Small intestine (tissue), 7 donors: ENCODE data around the gene MYCL. TPM values are rescaled to one million over a fixed set of nuclear protein-coding genes. Genes with fewer than 3 reads are reported as not detected.

Experiments
- DNase-seq, 2 donors: peaks; one replicate each; pipeline versions ENCODE4 v3.0.0 to v3.0.0-alpha.2; 2013
- FAIRE-seq: peaks from 2 replicates; lab custom pipeline; 2012; peaks lifted over from hg19 to GRCh38; lab: Jason Lieb, UNC
- H3K27ac ChIP-seq, 3 donors: one replicate each; pipeline ENCODE4 v1.5.1; 2013; ENCODE audit warnings: low read length in 2 of 3, mild to moderate bottlenecking in 2 of 3, control low read depth in 1 of 3, inconsistent platforms in 1 of 3, low read depth in 1 of 3, moderate library complexity in 1 of 3
- H3K27me3 ChIP-seq, 3 donors: one replicate each; pipeline ENCODE4 v1.6.1; 2013; ENCODE audit warnings: low read length in 3 of 3, inconsistent platforms in 1 of 3; ENCODE audit not compliant: control insufficient read depth in 3 of 3, insufficient read depth in 3 of 3
- H3K36me3 ChIP-seq, 3 donors: one replicate each; pipeline ENCODE4 v1.6.1; 2013; ENCODE audit warnings: low read length in 3 of 3, inconsistent platforms in 1 of 3, low read depth in 1 of 3, mild to moderate bottlenecking in 1 of 3, moderate library complexity in 1 of 3; ENCODE audit not compliant: control insufficient read depth in 3 of 3, insufficient read depth in 2 of 3
- H3K4me1 ChIP-seq, 3 donors: one replicate each; pipeline ENCODE4 v1.6.1; 2013; ENCODE audit warnings: low read length in 2 of 3, inconsistent platforms in 1 of 3, low read depth in 1 of 3, mild to moderate bottlenecking in 1 of 3, moderate library complexity in 1 of 3; ENCODE audit not compliant: control insufficient read depth in 3 of 3, insufficient read depth in 2 of 3
- H3K4me3 ChIP-seq, 3 donors: one replicate each; pipeline ENCODE4 v1.5.1; 2013; ENCODE audit warnings: low read length in 3 of 3, control low read depth in 1 of 3, inconsistent platforms in 1 of 3, low read depth in 1 of 3, mild to moderate bottlenecking in 1 of 3, moderate library complexity in 1 of 3
- H3K9me3 ChIP-seq, 2 donors: one replicate each; pipeline ENCODE4 v1.6.1; 2013; ENCODE audit warnings: low read depth in 1 of 2, low read length in 1 of 2; ENCODE audit not compliant: control insufficient read depth in 2 of 2, insufficient read depth in 1 of 2
- WGBS, 3 donors: extraction: QIAGEN DNeasy Blood & Tissue Kit; methylation state at CpG; one replicate each; pipeline ENCODE4 v1.1.7; 2013; 5-methylcytosine and 5-hydroxymethylcytosine counted together
- polyA plus RNA-seq, 4 donors: library from polyadenylated mRNA; stranded (reverse) in 3 of 4; unstranded in 1 of 4; fragments of 200-250 nt in 3 of 4; fragments of 120-200 nt in 1 of 4; gene quantifications; one replicate each; pipeline versions ENCODE4 v1.2.1 to v1.2.3, GENCODE V29; 2013
- donor health status: healthy with polysubstance abuse.
- donor health status: control.
- donor health status: control.
- donor health status: Bipolar disorder and iron deficiency.
- donor health status: healthy.

The MYCL gene
- polyA plus RNA-seq, 4 donors = 3.5 to 9.0 (median 6.1) TPM

- H3K27ac ChIP-seq = no peak overlapping the region
- DNase-seq (no peak), FAIRE-seq (no peak)
- 96 to 97% (median 96%) methylated on average over 6 of the region's 6 CpGs for WGBS, 3 donors
- no peaks in the 10 kb centered on the region for H3K27me3 ChIP-seq
- H3K4me1 ChIP-seq = peaks cover 6 to 17% (median 9%) of the 10 kb centered on the region in 3 donors
- peaks cover 2 to 17% (median 3%) of the 10 kb centered on the region in 3 donors for H3K36me3 ChIP-seq
- no peaks in the 10 kb centered on the region for H3K9me3 ChIP-seq
- no peak overlapping the region for H3K4me3 ChIP-seq
Observed at GRCh38 chr1:39847940-39848339, 53.8 kb downstream of the MYCL start.

- H3K4me1 ChIP-seq = peaks cover 6 to 12% (median 9%) of the 10 kb centered on the region in 3 donors
- H3K27ac ChIP-seq = no peak overlapping the region
- 83 to 96% (median 86%) methylated on average over 1 of the region's 1 CpG for WGBS, 3 donors
Observed at GRCh38 chr1:39846796-39847195, 54.9 kb downstream of the MYCL start.

GRCh38 chr1:39845569-39846566 lies 55.8 kb downstream of the MYCL start:
- peak; percentile 94 to 95 for DNase-seq
- Histone ChIP-seq H3K9me3 (no peaks in the 10 kb centered on the region), H3K27me3 (no peaks in the 10 kb centered on the region), H3K4me1 (peaks cover 6 to 9% (median 9%) of the 10 kb centered on the region in 3 donors), H3K27ac (peak overlapping the region; percentile 18 to 60 (median 53)), H3K36me3 (peaks cover 2 to 22% (median 10%) of the 10 kb centered on the region in 3 donors), H3K4me3 (no peak overlapping the region)
- WGBS, 3 donors = 4 to 13% (median 10%) methylated on average over 7 of the region's 7 CpGs
- FAIRE-seq = no peak

More at GRCh38 chr1:39846796-39847195, 54.9 kb downstream of the MYCL start:
- FAIRE-seq = no peak
- peaks cover 2 to 22% (median 6%) of the 10 kb centered on the region in 3 donors for H3K36me3 ChIP-seq
- no peak for DNase-seq
- no peaks in the 10 kb centered on the region for H3K27me3 ChIP-seq
- no peaks in the 10 kb centered on the region for H3K9me3 ChIP-seq
- no peak overlapping the region for H3K4me3 ChIP-seq

Other genes starting within 250 kb of the MYCL start
- gene NT5C1A, start 229.8 kb downstream of the MYCL start, polyA plus RNA-seq = under 1 TPM in 2 of 4 donors, not detected in 2; 0.12 to 0.16 TPM
- under 1 TPM; 0.10 to 0.27 (median 0.22) TPM for gene HPCAL4, start 210.5 kb downstream of the MYCL start, polyA plus RNA-seq
- gene PPIE, start 163.0 kb downstream of the MYCL start, polyA plus RNA-seq = 10 to 100 TPM; 39.7 to 72.5 (median 55.6) TPM
- 1 to 10 TPM; 1.0 to 3.5 (median 3.0) TPM for gene OXCT2, start 130.6 kb downstream of the MYCL start, polyA plus RNA-seq
- 10 to 100 TPM in 1 of 4 donors, 1 to 10 TPM in 3; 1.0 to 13.8 (median 7.6) TPM for gene BMP8B, start 113.1 kb downstream of the MYCL start, polyA plus RNA-seq
- gene TRIT1, start 18.4 kb downstream of the MYCL start, polyA plus RNA-seq = 10 to 100 TPM in 2 of 4 donors, 1 to 10 TPM in 2; 4.3 to 23.6 (median 9.3) TPM
- 10 to 100 TPM; 14.3 to 57.5 (median 31.7) TPM for gene MFSD2A, start 53.2 kb upstream of the MYCL start, polyA plus RNA-seq
- gene CAP1, start 138.8 kb upstream of the MYCL start, polyA plus RNA-seq = 100 to 1,000 TPM; 186 to 224 (median 191) TPM
- 10 to 100 TPM in 2 of 4 donors, 1 to 10 TPM in 2; 5.1 to 71.7 (median 23.0) TPM for gene PPT1, start 195.3 kb upstream of the MYCL start, polyA plus RNA-seq